Ovary (tissue), 3 donors: ENCODE data around the gene ZBTB45.

Experiments used
- EP300 ChIP-seq: sonication (generic); formaldehyde crosslinking; IDR thresholded peaks from one replicate; pipeline ENCODE4 v1.6.1; 2017; ENCODE audit warnings: antibody characterized with exemption
- POLR2A ChIP-seq: fragments of 450-650 bp; IDR thresholded peaks from one replicate; pipeline ENCODE4 v1.6.1; 2017; ENCODE audit warnings: antibody characterized with exemption, mild to moderate bottlenecking, moderate library complexity
- TF ChIP-seq, protein P1 (sequence below), 3 donors: fragments of 450-650 bp in 2 of 3; fragments of 200-600 bp in 1 of 3; IDR thresholded peaks; one replicate each; pipeline versions ENCODE4 v1.5.1 to v1.8.0; 2016 to 2022; ENCODE audit warnings: antibody characterized with exemption in 3 of 3, mild to moderate bottlenecking in 1 of 3
- donor health status: DM: no; HTN: no; CAD: no.

DNA sequence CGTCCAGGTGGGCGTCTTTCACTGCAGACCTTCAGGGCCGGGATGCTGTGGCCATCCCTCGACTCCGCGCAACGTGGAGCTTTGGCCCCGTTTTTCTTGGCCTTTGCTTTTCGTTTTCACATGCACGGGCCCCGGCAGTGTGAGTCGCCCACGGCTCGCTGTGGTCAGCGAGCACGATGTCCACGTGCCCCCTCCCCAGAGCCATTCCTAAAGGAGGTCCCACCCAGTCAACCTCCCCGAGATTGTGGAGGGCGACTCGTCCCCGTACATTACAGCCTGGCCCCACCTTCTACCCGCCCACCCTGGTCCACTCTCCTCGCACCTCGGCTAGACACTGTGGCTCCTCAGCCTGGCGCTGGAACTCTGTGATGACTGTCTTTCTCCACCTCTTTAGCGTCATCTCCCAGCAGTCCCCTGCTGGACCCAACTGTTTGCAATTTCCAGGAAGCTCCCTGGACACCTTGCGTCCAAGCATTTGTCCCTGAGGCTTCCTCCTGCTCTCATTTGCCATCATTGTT is 43.1 kb downstream of the ZBTB45 start:
- TF ChIP-seq, protein P1, sequence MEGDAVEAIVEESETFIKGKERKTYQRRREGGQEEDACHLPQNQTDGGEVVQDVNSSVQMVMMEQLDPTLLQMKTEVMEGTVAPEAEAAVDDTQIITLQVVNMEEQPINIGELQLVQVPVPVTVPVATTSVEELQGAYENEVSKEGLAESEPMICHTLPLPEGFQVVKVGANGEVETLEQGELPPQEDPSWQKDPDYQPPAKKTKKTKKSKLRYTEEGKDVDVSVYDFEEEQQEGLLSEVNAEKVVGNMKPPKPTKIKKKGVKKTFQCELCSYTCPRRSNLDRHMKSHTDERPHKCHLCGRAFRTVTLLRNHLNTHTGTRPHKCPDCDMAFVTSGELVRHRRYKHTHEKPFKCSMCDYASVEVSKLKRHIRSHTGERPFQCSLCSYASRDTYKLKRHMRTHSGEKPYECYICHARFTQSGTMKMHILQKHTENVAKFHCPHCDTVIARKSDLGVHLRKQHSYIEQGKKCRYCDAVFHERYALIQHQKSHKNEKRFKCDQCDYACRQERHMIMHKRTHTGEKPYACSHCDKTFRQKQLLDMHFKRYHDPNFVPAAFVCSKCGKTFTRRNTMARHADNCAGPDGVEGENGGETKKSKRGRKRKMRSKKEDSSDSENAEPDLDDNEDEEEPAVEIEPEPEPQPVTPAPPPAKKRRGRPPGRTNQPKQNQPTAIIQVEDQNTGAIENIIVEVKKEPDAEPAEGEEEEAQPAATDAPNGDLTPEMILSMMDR (IDR thresholded peaks at IDR 0.05), result no peak
- TF ChIP-seq POLR2A (no peak), EP300 (no peak)
